ENCODE data around the gene TMTC3.
A peak's percentile ranks its signal among the peaks of the same experiment; 100 is the strongest.

Gene TMTC3

GRCh38 chr12:88145567-88146505 lies 3.7 kb downstream of the TMTC3 start:
- Histone ChIP-seq H3K4me3 (no peak overlapping the region), H3K9ac (ENCODE audit: insufficient read length) (no peak overlapping the region), H3K9me3 (ENCODE audit: low read depth, low read length) (no peaks in the 10 kb centered on the region), H3K27ac (no peak overlapping the region), H3K36me3 (ENCODE audit: insufficient read depth, low read length) (0 out of 2 replicates have a peak, but pooled peaks cover 4% of the 10 kb centered on the region)
- TF ChIP-seq FOXP2 (optimal IDR thresholded peaks at IDR 0.05; ENCODE audit: control extremely low read depth, extremely low read length, insufficient read depth) (no peak), EZH2 (IDR thresholded peaks at IDR 0.05) (no peak), POLR2AphosphoS5 (IDR thresholded peaks at IDR 0.05; ENCODE audit: borderline replicate concordance, low read depth, low read length) (no peak)
- no peak for DNase-seq (ENCODE audit: low read depth, low spot score)

- Histone ChIP-seq H3K9me3 (ENCODE audit: low read depth, low read length) (no peaks in the 10 kb centered on the region), H3K9ac (ENCODE audit: insufficient read length) (no peak overlapping the region), H3K4me3 (no peak overlapping the region), H3K36me3 (ENCODE audit: insufficient read depth, low read length) (peaks cover 1% of the 10 kb centered on the region; the same call in 1 of the 2 replicates), H3K27ac (no peak overlapping the region)
- TF ChIP-seq FOXP2 (optimal IDR thresholded peaks at IDR 0.05; ENCODE audit: control extremely low read depth, extremely low read length, insufficient read depth): no peak
- no peak for TF ChIP-seq EZH2 (IDR thresholded peaks at IDR 0.05)
- no peak for TF ChIP-seq POLR2AphosphoS5 (IDR thresholded peaks at IDR 0.05; ENCODE audit: borderline replicate concordance, low read depth, low read length)
- no peak for DNase-seq (ENCODE audit: low read depth, low spot score)
Measured at GRCh38 chr12:88150063-88150462, 8.0 kb downstream of the TMTC3 start.

GRCh38 chr12:88153959-88154358 lies 11.9 kb downstream of the TMTC3 start:
- H3K4me3 ChIP-seq: no peak overlapping the region
- H3K27ac ChIP-seq: no peak overlapping the region
- no peak overlapping the region for H3K9ac ChIP-seq (ENCODE audit: insufficient read length)
- TF ChIP-seq EZH2 (IDR thresholded peaks at IDR 0.05): no peak
- no peak for TF ChIP-seq POLR2AphosphoS5 (IDR thresholded peaks at IDR 0.05; ENCODE audit: borderline replicate concordance, low read depth, low read length)
- no peak for TF ChIP-seq FOXP2 (optimal IDR thresholded peaks at IDR 0.05; ENCODE audit: control extremely low read depth, extremely low read length, insufficient read depth)
- H3K36me3 ChIP-seq (ENCODE audit: insufficient read depth, low read length): no peaks in the 10 kb centered on the region; the same call in 1 of the 2 replicates
- peak; percentile 40 for DNase-seq (ENCODE audit: low read depth, low spot score)
- no peaks in the 10 kb centered on the region for H3K9me3 ChIP-seq (ENCODE audit: low read depth, low read length)

GRCh38 chr12:88156075-88156654 lies 14.1 kb downstream of the TMTC3 start:
- no peak for DNase-seq (ENCODE audit: low read depth, low spot score)
- Histone ChIP-seq H3K4me3 (no peak overlapping the region), H3K9ac (ENCODE audit: insufficient read length) (no peak overlapping the region), H3K27ac (no peak overlapping the region), H3K36me3 (ENCODE audit: insufficient read depth, low read length) (peaks cover 3% of the 10 kb centered on the region), H3K9me3 (ENCODE audit: low read depth, low read length) (no peaks in the 10 kb centered on the region)
- no peak for TF ChIP-seq FOXP2 (optimal IDR thresholded peaks at IDR 0.05; ENCODE audit: control extremely low read depth, extremely low read length, insufficient read depth)

- peaks cover 31% of the 10 kb centered on the region for H3K36me3 ChIP-seq (ENCODE audit: insufficient read depth, low read length)
Measured at GRCh38 chr12:88163371-88163770, 21.3 kb downstream of the TMTC3 start.

GRCh38 chr12:88166179-88166578 lies 24.1 kb downstream of the TMTC3 start:
- DNase-seq (ENCODE audit: low read depth, low spot score): no peak
- TF ChIP-seq EZH2 (IDR thresholded peaks at IDR 0.05): no peak
- no peak for TF ChIP-seq POLR2AphosphoS5 (IDR thresholded peaks at IDR 0.05; ENCODE audit: borderline replicate concordance, low read depth, low read length)
- TF ChIP-seq FOXP2 (optimal IDR thresholded peaks at IDR 0.05; ENCODE audit: control extremely low read depth, extremely low read length, insufficient read depth): no peak
- no peaks in the 10 kb centered on the region for H3K9me3 ChIP-seq (ENCODE audit: low read depth, low read length)
- no peak overlapping the region for H3K9ac ChIP-seq (ENCODE audit: insufficient read length)
- no peak overlapping the region for H3K27ac ChIP-seq
- peaks cover 28% of the 10 kb centered on the region for H3K36me3 ChIP-seq (ENCODE audit: insufficient read depth, low read length)
- no peak overlapping the region for H3K4me3 ChIP-seq

More at GRCh38 chr12:88163371-88163770, 21.3 kb downstream of the TMTC3 start:
- Histone ChIP-seq H3K9me3 (ENCODE audit: low read depth, low read length) (no peaks in the 10 kb centered on the region), H3K9ac (ENCODE audit: insufficient read length) (no peak overlapping the region), H3K27ac (no peak overlapping the region), H3K4me3 (no peak overlapping the region)
- DNase-seq (ENCODE audit: low read depth, low spot score): no peak
- TF ChIP-seq POLR2AphosphoS5 (IDR thresholded peaks at IDR 0.05; ENCODE audit: borderline replicate concordance, low read depth, low read length): no peak
- no peak for TF ChIP-seq EZH2 (IDR thresholded peaks at IDR 0.05)
- no peak for TF ChIP-seq FOXP2 (optimal IDR thresholded peaks at IDR 0.05; ENCODE audit: control extremely low read depth, extremely low read length, insufficient read depth)

GRCh38 chr12:88167384-88167783 lies 25.3 kb downstream of the TMTC3 start:
- no peak for DNase-seq (ENCODE audit: low read depth, low spot score)
- H3K36me3 ChIP-seq (ENCODE audit: insufficient read depth, low read length): peaks cover 30% of the 10 kb centered on the region
- H3K9me3 ChIP-seq (ENCODE audit: low read depth, low read length): no peaks in the 10 kb centered on the region
- TF ChIP-seq FOXP2 (optimal IDR thresholded peaks at IDR 0.05; ENCODE audit: control extremely low read depth, extremely low read length, insufficient read depth) (no peak), POLR2AphosphoS5 (IDR thresholded peaks at IDR 0.05; ENCODE audit: borderline replicate concordance, low read depth, low read length) (no peak), EZH2 (IDR thresholded peaks at IDR 0.05) (no peak)
- H3K4me3 ChIP-seq: no peak overlapping the region
- no peak overlapping the region for H3K9ac ChIP-seq (ENCODE audit: insufficient read length)
- H3K27ac ChIP-seq: no peak overlapping the region

GRCh38 chr12:88172844-88173407 lies 30.8 kb downstream of the TMTC3 start:
- no peaks in the 10 kb centered on the region for H3K9me3 ChIP-seq (ENCODE audit: low read depth, low read length)
- H3K4me3 ChIP-seq: no peak overlapping the region
- DNase-seq (ENCODE audit: low read depth, low spot score): no peak
- H3K9ac ChIP-seq (ENCODE audit: insufficient read length): no peak overlapping the region
- no peak overlapping the region for H3K27ac ChIP-seq
- peaks cover 36% of the 10 kb centered on the region for H3K36me3 ChIP-seq (ENCODE audit: insufficient read depth, low read length)
- TF ChIP-seq POLR2AphosphoS5 (IDR thresholded peaks at IDR 0.05; ENCODE audit: borderline replicate concordance, low read depth, low read length) (no peak), FOXP2 (optimal IDR thresholded peaks at IDR 0.05; ENCODE audit: control extremely low read depth, extremely low read length, insufficient read depth) (no peak), EZH2 (IDR thresholded peaks at IDR 0.05) (no peak)

All from SK-N-MC (cell line).